ENCODE results near the gene BRCA1. TPM values are rescaled to one million over a fixed set of nuclear protein-coding genes. Genes with fewer than 3 reads are reported as not detected.

The BRCA1 gene
- total RNA-seq, result 7.3 and 28.9 TPM in 2 replicates

DNA sequence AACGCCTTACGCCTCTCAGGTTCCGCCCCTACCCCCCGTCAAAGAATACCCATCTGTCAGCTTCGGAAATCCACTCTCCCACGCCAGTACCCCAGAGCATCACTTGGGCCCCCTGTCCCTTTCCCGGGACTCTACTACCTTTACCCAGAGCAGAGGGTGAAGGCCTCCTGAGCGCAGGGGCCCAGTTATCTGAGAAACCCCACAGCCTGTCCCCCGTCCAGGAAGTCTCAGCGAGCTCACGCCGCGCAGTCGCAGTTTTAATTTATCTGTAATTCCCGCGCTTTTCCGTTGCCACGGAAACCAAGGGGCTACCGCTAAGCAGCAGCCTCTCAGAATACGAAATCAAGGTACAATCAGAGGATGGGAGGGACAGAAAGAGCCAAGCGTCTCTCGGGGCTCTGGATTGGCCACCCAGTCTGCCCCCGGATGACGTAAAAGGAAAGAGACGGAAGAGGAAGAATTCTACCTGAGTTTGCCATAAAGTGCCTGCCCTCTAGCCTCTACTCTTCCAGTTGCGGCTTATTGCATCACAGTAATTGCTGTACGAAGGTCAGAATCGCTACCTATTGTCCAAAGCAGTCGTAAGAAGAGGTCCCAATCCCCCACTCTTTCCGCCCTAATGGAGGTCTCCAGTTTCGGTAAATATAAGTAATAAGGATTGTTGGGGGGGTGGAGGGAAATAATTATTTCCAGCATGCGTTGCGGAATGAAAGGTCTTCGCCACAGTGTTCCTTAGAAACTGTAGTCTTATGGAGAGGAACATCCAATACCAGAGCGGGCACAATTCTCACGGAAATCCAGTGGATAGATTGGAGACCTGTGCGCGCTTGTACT lies at the start of gene BRCA1:
TSS of gene BRCA1 (minus strand) at position 232 of the 834 bp plus-strand sequence. CDS start 1,268 bp downstream, outside the sequence.

DNA sequence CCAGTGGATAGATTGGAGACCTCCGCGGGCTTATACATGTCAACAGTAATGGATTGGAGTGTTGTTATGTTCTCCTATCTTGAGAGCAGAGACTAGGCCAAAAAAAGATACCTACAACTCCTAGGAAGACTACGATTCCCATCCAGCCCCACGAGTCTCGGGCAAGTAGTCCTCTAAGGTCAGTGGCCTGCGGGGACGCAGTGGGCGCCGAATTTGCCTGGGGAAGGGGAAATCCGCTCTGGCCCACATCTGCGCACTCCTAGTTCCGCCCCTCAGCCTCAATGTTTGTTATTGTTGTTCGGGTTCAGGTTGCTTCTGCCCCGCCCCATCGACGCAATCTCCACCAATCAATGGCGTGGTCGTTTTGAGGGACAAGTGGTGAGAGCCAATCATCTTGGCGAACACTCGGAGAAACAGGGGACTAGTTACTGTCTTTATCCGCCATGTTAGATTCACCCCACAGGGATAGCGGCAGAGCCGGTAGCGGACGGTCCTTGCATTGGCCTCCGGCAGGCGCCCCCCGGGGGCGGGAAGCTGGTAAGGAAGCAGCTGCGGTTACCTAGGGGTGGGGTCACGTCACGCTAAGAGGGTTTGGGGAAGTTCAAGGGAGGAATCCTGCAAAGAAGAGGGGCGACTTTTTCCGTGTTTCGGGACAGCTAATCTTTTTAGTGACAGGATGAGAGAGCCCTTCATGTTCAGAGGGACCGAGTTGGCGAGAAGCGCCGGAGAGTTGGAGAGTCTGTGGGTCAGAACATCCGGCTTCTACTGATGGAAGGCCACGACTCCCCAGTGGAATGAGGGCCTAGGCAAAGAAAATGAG lies 45.8 kb upstream of the BRCA1 start, which contains the start of gene NBR1:
TSS of gene NBR1 (plus strand) at position 449 of the 820 bp plus-strand sequence. CDS start 4,586 bp downstream, outside the sequence.

DNA sequence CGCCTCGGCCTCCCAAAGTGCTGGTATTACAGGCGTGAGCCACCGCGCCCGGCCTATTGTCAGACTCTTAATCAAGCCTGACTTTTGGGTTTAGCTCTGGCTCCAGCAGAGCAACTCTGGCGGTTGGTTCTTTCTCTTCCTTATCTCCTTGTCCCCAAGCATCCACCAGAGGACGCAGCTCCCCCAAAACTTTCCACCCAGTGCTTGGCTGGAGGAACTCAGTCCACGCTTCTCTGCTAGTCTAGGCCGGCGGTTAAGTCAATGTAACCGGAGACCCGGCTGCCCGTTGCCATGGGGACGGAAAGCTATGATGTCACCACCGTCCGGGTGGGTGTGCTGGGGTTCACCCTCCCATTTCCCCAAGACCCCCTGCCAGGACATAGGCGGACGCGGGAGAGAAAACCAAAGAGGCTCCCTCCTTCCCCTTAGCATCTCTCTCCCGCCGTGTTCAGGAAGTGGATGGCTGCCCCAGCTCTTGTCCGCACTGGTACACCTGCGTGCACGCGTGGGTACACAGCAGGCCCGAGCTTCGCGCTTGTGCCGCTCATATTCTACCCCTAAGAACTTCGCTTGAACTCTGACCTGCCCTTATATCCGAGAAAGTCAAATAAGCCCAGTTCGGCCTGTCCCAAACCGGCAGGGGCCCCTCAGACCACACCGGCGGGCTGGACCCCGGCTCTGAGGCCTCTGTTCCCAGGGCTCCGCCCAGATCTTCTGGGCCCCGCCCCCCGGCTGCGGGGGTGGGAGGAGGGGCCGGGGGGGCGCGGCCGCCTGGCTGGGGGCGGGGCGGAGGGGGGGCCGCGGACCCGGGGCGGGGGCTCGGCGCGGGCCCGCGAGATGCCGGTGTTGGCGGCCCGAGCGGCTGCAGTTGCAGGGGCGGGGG lies 100.5 kb downstream of the BRCA1 start, which contains the start of gene RND2:
TSS of gene RND2 (plus strand) at position 825 of the 883 bp plus-strand sequence. CDS start 117 bp downstream, outside the sequence.

DNA sequence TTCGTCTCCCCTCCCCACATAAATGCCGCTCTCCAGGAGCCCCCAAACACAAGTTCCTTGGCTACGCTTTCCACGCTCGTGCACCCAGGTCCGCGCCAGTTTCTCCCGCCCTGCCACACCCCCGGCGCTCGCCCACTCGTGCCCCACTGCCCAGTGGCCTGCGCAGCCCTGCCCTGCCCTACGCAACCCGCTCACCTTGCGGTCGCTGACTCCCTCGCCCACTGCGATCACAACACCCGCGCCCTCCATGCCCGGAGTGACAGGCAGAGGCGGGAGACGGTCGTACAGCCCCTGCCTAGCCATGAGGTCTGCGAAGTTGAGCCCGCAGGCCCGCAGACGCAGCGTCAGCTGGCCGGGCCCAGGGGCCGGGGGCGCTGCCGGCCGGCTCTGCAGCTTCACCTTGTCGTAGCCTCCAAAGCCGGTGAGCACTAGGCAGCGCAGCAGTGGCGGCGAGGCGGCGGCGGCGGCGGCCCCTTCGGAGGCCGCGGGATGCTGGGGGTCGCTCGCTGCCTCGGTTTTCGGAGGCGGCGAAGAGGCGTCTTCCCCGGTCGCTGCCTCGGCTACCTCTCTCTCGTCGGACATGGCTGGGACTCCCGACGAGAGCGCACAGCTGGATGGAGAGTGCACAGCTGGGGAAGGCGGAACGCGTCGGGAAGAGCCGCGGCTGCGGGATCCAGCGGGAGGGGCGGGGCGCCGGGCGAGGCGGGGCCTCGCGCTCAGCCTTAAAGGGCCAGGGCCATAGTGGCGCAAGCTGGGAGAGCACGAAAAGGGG lies 103.2 kb downstream of the BRCA1 start, which contains the start of gene VAT1:
TSS of gene VAT1 (minus strand) at position 645 of the 772 bp plus-strand sequence. CDS start at position 582, 63 bp downstream.

DNA sequence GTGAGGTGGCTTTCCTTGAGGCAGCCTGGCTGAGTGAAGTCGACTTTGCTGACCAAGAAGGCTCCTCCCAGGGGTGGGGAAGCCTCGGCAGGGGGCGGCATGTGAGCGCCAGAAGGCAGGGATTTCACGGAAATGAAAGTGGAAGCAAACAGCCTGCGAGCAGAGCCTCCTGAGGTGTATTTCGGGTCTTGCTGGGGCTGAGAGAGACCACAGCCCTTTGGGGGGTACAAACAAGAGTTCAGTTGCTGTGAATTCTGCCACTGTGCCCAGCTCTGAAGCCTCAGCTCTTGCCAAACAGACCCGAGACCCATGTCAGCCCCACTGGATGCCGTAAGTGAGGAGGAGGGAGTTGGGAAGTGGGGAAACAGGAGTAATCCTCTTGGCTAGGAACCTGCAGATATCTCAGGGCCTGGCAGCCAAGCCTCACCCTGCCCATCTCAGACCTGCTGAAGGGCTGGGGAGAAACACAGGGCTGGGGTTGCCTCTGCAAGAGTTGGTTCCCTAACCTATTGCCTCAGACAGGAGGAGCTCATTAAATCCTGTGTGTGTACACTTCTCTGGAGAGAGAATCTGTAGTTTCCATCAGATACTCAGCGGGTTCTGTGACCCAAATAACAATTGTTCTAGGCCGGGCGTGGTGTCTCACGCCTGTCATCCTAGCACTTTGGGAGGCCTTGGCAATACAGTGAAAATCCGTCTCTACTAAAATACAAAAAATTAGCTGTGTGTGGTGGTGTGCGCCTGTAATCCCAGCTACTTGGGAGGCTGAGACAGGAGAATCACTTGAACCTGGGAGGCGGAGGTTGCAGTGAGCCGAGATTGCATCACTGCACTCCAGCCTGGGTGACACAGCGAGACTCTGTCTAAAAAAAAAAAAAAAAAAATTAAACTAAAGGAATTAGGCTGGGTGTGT lies 118.3 kb downstream of the BRCA1 start, which contains the start of gene IFI35:
TSS of gene IFI35 (plus strand) at position 146 of the 913 bp plus-strand sequence. CDS start at position 310, 164 bp downstream.

DNA sequence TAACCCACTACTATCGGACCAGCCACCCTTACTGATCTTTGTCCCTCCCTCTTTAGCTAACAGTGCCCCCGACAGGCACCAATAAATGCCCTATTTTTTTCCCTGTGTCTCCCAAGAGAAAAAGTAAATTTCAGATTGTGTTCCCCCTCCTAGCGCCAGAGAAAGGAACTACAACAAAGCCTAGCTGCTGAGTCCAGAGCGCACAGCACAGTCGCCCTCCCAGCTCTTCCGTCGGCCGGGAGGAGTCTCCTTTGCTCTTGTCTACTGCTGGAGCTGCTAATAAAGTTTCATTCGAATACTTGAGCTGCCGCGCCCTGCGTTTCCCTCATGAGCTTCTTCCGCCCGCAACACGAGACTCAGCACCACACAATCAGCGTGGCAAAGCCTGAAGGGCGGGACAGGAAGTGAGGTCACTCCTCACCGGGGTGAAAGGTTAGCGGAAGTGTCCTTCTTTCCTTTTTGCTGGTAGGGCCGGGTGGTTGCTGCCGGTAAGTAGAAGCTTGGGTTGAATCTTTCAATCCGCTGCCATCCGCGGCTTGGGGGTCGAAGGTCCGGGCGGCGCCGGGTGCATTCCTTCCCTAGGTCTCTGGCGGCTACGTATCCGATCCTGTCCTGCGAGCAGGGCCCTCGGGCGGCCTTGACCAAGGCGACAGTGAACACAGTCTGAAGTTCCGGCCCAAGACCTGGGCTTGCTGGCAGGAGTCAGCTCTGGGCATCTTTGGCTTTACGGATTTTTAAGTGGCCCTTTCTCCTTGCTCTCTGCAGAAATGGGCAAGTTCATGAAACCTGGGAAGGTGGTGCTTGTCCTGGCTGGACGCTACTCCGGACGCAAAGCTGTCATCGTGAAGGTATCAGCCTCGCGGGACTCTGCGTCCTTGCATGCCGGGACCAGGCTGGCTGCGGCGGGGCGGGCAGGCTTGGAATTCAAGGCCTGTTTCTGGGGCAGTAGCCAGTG lies 126.9 kb downstream of the BRCA1 start, which contains the start of gene RPL27:
TSS of gene RPL27 (plus strand) at position 436 of the 955 bp plus-strand sequence. CDS start at position 768, 332 bp downstream.

Other genes starting within 250 kb of the BRCA1 start
- not detected in 2 replicates for gene G6PC1, start 224.6 kb downstream of the BRCA1 start, total RNA-seq
- 25.5 and 28.1 TPM in 2 replicates for gene AARSD1, start 160.9 kb downstream of the BRCA1 start, total RNA-seq
- 1.2 TPM in 1 of 2 replicates, not detected in the other for gene PTGES3L, start 145.3 kb downstream of the BRCA1 start, total RNA-seq
- gene RUNDC1, start 144.8 kb downstream of the BRCA1 start, total RNA-seq, result 6.8 and 9.6 TPM in 2 replicates
- 1,021 and 1,034 TPM in 2 replicates for gene RPL27, start 126.9 kb downstream of the BRCA1 start, total RNA-seq
- 43.1 and 51.9 TPM in 2 replicates for gene IFI35, start 118.6 kb downstream of the BRCA1 start, total RNA-seq
- gene VAT1, start 103.0 kb downstream of the BRCA1 start, total RNA-seq, result 376 and 655 TPM in 2 replicates
- gene RND2, start 100.1 kb downstream of the BRCA1 start, total RNA-seq, result 0.29 and 0.66 TPM in 2 replicates
- 113 and 123 TPM in 2 replicates for gene NBR1, start 45.9 kb upstream of the BRCA1 start, total RNA-seq
- 4.6 and 5.4 TPM in 2 replicates for gene TMEM106A, start 86.5 kb upstream of the BRCA1 start, total RNA-seq
- not detected in 2 replicates for gene CCDC200, start 103.3 kb upstream of the BRCA1 start, total RNA-seq
- not detected in 2 replicates for gene RNU2-1, start 108.6 kb upstream of the BRCA1 start, total RNA-seq

All from smooth muscle cell of trachea (primary cell).